Stimulated activated CD4-positive, alpha-beta T cell treated with anti-CD3 and anti-CD28 coated beads, Interleukin-12 subunit alpha, Interleukin-12 subunit beta, amount 100 ng/mL, for 48 hours (primary cell): ENCODE results near the gene CHDH.

Experiments
- DNase-seq, 3 donors: peaks; one replicate each; pipeline ENCODE4 v3.0.0-alpha.2; 2020; ENCODE audit warnings: low read depth in 2 of 3, low spot score in 1 of 3

Gene CHDH

DNA sequence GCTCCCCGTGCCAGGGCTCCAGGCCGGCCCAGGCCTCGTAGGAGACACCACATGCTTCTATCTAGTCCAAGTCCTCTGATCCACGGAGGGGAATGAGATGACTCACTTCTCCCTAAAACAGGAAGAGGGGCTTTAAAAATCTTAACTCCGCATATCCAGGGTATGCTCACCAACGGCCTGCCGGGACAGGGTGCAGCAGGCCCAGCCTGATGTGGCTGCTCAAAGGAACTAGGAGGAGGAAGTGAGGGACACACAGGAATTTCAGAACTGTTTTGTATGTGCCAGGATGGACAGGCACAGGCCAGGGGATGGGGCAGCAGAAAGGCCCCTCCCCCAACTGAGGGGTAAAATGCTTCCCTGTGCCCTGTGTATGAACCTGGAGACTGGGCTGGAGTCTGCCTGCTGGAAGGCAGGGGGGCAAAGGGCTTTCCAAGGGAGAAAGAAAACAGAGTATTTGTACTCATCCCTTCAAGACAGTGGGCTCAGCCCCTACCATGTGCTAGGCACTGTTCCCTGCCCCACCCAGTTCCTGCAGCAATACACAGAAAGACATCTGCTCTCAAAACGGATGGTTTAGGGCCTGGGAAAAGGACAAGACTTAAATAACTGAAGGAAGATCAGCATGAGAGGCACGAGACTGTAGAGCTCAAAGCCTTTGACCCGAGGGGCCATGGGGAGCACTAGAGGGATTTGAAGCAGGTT is 22.1 kb downstream of the CHDH start:
- no peak for DNase-seq

DNA sequence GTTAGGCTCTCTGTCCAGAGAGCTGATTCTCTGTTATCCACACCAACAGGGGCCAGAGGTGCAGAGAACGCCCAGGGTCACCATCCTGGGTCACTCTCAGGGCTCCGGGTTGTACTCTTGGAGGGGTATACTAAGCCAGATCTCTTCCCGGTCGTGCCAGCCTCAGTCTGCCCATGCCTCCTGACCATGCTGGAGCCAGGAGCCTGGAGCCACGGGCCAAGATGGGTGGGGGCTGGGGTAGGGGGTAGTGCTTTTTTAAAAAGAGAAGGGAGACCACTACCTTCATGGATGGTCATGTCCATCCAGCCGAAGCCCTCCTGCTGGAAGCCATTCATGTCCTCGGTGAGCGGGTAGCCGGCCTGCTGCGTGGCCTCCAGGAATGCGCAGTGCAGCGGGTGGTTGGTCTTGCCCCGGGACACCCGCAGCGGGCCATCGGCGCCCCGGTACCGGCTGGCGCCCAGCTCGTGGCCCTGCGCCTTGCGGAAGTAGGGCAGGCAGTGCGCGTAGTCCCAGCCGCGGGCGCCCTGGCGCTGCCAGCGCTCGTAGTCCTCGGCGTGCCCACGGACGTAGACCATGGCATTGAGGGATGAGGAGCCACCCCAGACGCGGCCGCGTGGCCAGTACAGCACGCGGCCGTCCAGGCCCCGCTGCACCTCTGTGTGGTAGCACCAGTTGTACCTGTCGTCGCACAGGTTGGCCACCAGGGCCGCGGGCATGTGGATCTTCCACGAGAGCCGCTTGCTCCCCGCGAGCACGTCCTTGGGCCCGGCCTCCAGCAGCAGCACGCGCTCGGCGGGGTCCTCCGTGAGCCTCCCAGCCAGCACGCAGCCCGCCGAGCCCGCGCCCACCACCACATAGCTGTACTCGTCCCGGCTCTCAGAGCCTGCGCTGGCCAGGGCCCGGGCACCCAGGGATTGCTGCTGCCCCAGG is 22.9 kb downstream of the CHDH start:
- no peak for DNase-seq

DNA sequence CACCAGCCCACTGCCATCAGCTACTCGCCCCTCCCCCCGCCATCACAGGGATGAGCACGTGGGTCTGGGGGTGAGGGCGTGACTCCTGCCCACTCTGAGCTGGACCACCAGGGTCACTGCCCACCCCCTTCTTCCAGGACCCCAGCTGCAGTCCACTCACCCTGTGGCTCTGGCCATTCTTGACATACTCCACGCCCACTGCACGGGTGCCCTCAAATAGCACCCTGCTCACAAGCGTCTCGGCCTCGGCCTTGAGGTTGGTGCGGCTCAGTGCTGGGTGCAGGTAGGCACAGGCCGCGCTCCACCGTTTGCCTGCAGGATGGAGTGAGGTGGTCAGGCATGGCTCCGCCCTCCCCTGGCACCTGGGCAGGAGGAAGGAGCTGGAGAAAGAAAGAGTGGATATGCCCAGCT is 23.9 kb downstream of the CHDH start:
- DNase-seq, result no peak

DNA sequence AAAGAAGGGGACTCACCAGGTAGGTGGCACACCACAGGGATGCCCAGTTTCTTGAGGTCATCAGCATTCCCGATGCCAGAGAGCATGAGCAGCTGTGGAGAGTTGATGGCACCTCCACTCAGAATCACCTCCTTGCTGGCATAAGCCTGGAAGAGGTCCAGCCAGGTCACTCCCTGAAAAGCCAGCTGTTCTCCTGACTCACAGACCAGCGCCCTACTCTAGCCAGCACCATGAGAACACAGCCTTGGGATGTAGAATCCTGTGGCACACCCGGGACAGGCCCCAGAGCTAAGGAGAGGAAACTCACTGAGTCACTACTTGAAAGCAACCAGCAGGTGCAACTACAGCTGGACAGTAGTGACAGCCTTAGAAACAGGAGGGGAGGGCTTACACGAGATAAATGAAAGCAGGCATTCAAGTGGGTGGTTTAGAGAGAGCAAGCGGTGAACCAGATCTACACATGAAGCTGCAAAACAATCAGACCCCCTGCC is 24.5 kb downstream of the CHDH start:
- DNase-seq, result no peak

DNA sequence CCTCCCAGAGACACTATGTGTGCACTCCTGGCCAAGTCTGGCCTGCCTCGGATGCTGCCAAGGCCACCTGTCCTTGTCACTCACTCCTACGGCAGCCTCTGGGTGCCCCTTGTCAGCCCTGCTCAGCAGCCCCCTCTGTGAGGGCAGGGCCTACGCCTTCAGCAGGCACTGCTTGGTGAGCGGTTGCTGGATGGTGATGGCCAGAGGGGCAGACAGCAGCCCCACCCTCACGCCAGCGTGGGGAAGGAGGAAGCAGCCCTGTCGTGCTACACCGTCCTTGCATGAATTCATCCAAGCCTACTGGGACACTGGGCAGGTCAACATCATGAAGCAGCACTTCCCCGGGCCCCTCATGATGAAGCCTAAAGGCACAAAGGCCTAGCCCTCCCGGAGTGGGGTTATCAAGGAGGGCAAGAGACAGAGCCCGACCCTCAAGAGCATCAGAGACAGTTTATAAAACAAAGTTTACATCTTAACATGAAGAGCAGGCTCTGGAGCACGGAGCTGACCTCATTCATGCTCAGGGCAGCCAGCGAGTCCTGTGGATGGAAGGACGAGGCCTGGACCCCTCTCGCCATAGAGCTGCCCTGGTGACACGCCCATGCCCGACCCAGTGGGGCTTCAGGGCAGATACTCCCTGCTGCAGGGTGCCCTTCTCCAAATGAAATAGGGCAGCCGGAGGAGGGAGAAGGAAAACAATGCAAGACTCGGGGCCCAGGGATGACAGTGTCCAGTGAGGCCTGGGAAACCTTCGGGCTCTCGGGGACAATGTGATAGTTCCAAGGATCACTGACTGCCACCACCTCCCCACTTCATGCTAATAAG is 25.3 kb downstream of the CHDH start:
- DNase-seq, result no peak

DNA sequence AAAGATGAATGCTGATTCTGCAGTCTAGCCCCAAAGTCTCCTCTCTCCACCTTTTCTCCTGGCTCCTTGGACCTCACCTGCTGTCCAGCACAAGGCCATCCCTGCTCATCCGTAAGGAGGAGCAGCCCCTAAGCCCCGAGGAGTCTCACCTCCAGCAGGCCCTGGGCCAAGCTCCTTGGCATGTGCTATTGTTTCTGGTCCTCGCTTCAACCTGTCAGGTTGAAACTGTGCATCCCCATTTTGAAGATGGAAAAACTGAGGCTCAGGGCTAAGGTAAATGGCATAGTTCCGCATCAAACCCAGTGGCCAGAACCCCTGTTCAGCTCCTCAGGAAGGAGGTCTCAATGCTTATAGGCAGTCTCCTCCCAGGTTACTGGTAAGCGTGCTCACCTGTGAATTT is 26.1 kb downstream of the CHDH start:
- DNase-seq, result no peak

DNA sequence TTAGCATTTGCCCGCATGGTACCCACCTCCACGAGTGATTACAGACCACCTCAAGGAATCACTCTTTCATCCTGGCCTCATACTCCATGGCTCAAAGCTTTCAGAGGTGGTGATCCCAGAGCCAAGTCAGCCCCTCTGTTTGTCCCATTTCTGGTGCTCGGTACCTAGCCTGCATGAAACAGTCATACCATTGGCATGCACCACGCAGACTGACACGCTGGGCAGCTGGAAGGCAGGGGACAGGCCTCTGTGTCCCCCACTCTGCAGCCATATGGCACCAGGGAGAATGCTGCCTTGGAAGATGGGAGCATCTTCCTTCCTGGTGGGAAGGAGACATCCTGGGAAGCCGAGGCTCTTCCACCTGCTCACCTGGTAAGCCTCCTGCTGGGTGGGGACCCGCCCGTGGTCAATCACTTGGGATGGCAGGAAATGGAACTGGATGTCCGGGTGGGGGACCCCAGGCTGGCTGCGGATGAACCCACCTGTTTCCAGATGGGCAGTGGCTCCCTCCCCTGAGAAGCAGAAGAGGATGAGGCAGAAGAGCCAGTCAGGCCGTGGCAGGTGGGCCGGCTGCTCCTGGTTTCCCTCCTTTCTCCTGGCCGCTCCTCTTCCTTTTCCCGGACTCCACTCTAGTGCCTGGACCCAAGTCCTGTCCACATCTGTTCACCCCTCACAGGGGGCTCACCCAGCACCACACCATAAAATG is 26.9 kb downstream of the CHDH start:
- DNase-seq, result no peak

DNA sequence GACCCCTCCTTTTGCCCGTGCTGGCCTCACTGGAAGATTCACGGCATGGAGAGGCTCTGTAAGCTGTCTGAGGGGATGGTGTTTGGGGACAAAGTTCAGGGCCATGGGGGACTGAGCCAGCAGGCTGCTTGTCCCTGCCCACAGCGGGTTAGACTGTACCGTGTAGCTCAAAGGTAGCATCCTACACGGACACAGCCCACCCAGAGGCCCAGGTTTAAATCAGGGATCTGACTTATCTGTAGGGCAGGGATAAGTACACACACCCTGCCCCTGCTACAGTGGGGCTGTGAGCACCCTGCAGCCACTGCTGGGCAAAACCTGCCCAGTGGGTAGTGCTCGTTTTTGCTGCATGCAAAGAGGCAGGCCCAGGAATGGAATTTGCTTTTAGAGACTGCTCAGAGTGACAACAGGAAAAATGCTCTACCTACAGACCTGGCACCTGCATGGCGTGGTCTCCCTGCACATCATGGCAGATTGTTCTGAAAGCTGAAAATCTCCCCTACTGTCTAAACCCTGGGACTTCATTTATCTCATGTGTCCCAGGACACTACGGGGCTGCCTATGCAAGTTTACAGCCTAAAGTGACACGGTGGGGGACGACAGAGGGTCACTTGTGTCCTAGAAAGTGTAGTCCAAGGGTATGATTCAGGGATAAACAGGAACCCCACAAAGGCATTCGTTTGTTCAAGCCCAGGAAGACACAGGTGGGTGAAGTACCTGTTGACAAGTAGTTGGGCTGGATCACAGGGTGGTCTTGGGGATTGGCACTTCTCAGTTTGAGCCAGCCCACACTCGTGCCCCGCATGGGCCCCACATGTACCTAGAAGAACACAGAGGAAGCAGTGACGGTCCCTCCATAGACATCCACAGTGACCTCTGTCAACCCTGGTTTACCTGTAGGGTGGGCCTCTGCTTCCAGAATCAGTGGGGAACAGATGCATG is 27.7 kb downstream of the CHDH start:
- no peak for DNase-seq

DNA sequence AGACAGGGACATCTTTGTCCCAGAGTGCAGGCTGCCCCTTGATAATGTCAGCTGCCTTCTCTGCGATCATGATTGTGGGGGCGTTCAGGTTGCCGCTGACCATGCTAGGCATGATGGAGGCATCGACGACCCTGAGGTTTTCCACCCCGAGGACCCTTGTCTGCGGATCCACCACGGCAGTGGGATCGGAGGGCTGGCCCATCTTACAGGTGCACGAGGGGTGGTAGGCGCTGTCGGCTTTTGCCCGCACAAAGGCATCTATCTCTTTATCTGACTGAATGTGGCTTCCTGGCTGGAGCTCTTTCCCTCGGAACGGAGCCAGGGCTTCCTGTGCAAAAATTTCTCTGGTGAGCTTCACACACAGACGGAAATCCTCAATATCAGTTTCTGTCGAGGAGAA is 28.4 kb downstream of the CHDH start:
- DNase-seq, result no peak

DNA sequence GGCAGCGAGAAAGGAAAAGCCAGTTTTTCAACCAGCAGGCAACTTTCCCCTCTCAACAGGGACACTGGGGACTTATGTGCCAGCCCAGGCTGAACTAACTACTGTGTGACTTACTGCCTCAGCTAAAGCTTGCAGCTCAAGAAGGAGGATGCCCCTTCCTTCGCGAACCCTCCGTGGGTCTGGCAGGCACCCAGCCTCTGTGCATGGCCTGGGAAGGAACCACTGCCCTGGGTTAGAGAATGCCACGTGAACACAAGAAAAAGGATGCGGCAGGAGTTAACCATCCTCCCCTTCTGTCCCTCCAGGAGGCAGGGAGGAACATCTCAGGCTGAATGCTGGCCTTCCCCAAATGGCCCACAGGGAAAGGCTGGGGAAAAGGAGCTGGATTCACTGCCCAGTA is 29.0 kb downstream of the CHDH start:
- no peak for DNase-seq

DNA sequence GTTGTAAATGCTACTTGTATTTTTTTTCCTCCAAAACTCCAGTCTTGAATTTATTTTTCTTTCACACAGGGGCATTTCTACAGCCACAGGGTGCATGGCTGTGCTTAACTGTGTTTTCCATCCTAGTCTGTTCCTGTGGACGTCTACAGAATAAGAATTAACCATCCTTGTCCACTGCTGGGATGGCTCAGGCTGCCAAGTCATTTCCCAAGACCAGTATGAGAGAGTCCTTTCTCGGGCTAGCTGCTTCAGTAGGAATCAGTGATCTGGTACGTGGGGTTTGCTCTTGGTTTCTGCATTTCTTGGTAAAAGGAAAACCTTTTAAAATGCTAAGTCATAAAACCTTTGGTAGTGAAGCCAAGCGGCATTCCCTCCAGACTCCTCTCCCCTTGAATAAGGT is 29.8 kb downstream of the CHDH start:
- no peak for DNase-seq

DNA sequence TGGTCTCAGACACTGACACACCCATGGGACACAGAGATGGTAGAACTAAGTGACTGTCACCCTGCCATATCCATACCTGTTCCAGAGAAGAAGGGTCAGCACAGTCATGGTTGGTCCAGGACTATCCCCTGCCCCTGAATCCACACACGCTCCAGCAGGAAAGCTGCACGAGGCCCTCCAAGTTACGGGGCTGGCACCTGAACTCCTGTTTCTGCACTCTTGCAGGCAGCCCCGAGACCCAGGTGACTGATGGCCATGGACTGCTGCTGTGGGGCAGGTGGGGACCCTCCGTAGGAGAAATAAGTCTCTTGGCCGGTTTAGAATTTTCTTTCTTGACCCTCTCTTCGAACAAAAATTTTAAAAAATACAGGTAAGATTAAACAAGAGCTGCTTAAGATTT is 30.6 kb downstream of the CHDH start:
- no peak for DNase-seq

DNA sequence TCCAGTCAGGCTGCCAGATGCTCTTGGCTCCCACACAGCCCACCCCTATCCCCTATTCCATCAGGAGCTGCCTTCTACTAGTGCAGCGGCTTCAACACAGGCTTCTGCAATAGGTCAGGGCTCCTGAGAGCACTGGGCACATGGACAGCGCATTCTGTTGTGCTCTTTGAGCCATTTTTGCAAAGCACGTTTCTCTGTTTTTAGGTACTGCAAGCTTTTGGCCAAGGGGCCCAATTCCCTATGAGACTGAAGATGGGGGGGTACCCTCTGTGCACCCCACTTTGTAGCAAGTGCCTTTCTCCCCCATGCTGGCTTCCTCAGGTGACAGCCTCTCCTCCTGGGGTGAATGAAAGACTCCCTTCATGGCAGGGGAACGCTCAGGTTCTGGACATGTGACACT is 31.2 kb downstream of the CHDH start:
- no peak for DNase-seq

DNA sequence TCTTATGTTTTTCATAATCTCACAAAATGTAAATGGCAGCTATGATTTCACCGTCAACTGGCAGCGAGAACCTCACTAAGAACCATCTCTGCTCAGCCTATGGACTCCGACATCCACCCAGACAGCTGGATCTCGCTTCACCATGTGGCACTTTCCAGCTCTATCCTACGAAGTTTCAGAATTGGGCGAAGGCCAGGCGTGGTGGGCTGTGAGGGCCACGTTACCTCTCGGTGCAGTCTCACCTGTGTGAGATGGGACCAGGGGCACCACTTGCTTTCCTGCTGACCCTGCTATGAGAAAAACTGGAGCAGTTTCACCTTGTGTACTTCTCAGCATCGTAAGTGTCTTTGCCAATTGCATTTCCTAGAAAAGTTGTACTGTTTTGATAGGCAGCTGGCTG is 32.3 kb downstream of the CHDH start:
- no peak for DNase-seq

DNA sequence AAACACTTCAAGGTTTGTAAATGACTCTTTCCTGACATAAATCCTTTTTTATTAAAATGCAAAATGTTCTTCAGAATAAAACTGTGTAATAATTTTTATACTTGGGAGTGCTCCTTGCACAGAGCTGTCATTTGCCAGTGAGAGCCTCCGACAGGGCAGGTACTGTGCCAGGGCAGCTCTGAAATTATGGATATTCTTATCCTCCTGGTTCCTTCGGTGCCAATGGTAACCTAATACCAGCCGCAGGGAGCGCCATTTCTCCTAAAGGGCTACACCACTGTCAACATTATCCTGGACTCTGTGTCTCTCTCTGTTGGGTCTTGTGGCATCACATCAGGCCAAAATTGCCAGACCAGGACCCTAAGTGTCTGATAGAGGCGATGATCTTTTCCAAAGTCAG is 33.0 kb downstream of the CHDH start:
- no peak for DNase-seq

DNA sequence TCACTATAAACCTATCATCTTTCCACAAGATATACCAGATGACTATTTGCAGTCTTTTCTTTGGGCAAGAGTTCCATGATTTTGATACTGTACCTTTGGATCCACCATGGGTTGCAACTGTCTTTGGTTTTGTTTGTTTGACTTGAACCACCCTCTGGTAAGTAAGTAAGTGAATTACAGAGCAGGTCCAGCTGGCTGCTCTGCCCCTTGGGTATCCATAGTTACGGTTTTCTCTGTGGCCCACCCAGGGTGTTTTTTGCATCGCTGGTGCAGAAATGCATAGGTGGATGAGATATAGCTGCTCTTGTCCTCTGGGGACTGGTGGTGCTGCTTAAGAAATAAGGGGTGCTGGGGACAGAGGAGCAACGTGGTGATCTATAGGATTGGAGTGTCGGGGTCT is 33.8 kb downstream of the CHDH start:
- DNase-seq, result no peak

DNA sequence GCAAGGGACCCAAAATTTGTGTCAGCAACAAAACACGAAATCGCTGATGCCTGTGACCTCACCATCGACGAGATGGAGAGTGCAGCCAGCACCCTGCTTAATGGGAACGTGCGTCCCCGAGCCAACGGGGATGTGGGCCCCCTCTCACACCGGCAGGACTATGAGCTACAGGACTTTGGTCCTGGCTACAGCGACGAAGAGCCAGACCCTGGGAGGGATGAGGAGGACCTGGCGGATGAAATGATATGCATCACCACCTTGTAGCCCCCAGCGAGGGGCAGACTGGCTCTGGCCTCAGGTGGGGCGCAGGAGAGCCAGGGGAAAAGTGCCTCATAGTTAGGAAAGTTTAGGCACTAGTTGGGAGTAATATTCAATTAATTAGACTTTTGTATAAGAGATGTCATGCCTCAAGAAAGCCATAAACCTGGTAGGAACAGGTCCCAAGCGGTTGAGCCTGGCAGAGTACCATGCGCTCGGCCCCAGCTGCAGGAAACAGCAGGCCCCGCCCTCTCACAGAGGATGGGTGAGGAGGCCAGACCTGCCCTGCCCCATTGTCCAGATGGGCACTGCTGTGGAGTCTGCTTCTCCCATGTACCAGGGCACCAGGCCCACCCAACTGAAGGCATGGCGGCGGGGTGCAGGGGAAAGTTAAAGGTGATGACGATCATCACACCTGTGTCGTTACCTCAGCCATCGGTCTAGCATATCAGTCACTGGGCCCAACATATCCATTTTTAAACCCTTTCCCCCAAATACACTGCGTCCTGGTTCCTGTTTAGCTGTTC is 34.9 kb downstream of the CHDH start:
- no peak for DNase-seq

DNA sequence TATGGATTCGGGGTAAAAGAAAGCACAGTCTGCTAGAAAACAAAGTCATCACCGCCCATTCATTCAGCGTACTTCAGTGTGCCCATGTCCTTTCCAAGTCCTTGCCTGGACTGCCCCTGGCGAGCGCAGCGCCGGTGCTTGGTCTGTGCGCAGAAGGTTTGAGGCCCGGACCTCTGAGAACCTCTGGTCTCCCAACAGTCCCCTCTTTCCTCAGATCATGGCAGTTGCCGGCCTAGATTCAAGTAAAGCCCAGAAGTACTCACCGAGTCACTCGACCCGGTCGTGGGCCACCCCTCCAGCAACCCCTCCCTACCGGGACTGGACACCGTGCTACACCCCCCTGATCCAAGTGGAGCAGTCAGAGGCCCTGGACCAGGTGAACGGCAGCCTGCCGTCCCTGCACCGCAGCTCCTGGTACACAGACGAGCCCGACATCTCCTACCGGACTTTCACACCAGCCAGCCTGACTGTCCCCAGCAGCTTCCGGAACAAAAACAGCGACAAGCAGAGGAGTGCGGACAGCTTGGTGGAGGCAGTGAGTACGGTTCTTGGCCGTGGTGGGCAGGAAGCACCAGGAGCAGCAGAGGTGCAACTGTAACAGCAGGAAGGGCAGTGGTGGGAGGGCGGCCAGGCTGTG is 36.3 kb downstream of the CHDH start:
- DNase-seq, result no peak

DNA sequence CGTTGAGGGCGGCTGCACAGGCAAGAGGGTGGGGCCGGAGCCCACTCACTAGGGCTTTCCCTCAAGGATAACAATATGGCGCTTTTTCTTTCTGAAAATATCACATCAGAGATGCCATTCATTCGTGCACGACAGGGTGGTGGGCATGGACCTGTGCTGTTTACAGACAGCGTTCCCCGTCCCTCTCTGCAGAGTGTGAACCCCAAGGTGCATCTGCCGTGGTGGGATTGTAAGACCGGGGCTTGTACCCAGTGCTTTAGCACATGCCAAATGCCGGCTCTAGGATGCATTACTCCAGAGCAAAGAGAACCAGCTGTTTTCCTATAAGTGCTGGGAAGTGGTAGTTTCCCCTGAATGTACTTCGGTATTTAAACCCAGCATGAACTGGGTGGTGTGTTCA is 37.0 kb downstream of the CHDH start:
- no peak for DNase-seq
